Mesenchymal stem cell (in vitro differentiated cells and primary cell): ENCODE measurements around the gene WDR18.

Experiments used
- DNase-seq: peaks from one replicate; pipeline ENCODE4 v3.0.0-alpha.2; 2013
- H2AFZ ChIP-seq: one replicate; pipeline ENCODE4 v1.6.1; 2013; ENCODE audit warnings: low read depth, mild to moderate bottlenecking, control low read depth, inconsistent platforms, low read length, moderate library complexity
- H2AK5ac ChIP-seq: 2 replicates; pipeline ENCODE4 v1.6.1; 2013; ENCODE audit warnings: low read length, moderate library complexity, mild to moderate bottlenecking, inconsistent platforms; ENCODE audit not compliant: severe bottlenecking
- H2BK120ac ChIP-seq: one replicate; pipeline ENCODE4 v1.6.1; 2013; ENCODE audit warnings: low read depth, mild to moderate bottlenecking, inconsistent platforms, low read length, moderate library complexity
- H2BK12ac ChIP-seq, 2 experiments: one replicate each; pipeline ENCODE4 v1.6.1; 2013; ENCODE audit warnings: inconsistent platforms in 2 of 2, low read length in 2 of 2, mild to moderate bottlenecking in 2 of 2, moderate library complexity in 2 of 2, control low read depth in 1 of 2
- H2BK15ac ChIP-seq: one replicate; pipeline ENCODE4 v1.6.1; 2013; ENCODE audit warnings: mild to moderate bottlenecking, low read depth, inconsistent platforms; ENCODE audit not compliant: poor library complexity, severe bottlenecking
- H2BK5ac ChIP-seq: 2 replicates; pipeline ENCODE4 v1.6.1; 2013; ENCODE audit warnings: low read depth, mild to moderate bottlenecking, low read length, control low read depth, inconsistent platforms; ENCODE audit not compliant: poor library complexity, severe bottlenecking
- H3K14ac ChIP-seq, 2 experiments: one replicate each; pipeline ENCODE4 v1.6.1; 2013; ENCODE audit warnings: inconsistent platforms in 2 of 2, low read length in 2 of 2, control low read depth in 1 of 2, mild to moderate bottlenecking in 1 of 2, moderate library complexity in 1 of 2
- H3K18ac ChIP-seq, 2 experiments: one replicate each; pipeline ENCODE4 v1.6.1; 2013; ENCODE audit warnings: inconsistent platforms in 2 of 2, low read length in 2 of 2, control low read depth in 1 of 2, low read depth in 1 of 2, mild to moderate bottlenecking in 1 of 2
- H3K23ac ChIP-seq, 2 experiments: one replicate each; pipeline ENCODE4 v1.6.1; 2013; ENCODE audit warnings: inconsistent platforms in 2 of 2, low read length in 2 of 2, mild to moderate bottlenecking in 2 of 2, moderate library complexity in 2 of 2, control low read depth in 1 of 2
- H3K27ac ChIP-seq: 2 replicates; pipeline ENCODE4 v1.5.1; 2013; ENCODE audit warnings: mild to moderate bottlenecking, moderate library complexity, low read length, control low read depth, inconsistent platforms; ENCODE audit not compliant: poor library complexity, severe bottlenecking
- H3K27me3 ChIP-seq, 2 experiments: 2 replicates each; pipeline versions ENCODE4 v1.6.1 to v1.7.0; 2013; ENCODE audit warnings: low read length in 2 of 2, mild to moderate bottlenecking in 2 of 2, moderate library complexity in 2 of 2, control low read depth in 1 of 2, inconsistent platforms in 1 of 2; ENCODE audit not compliant: control insufficient read depth in 1 of 2, insufficient read depth in 1 of 2
- H3K36me3 ChIP-seq, 2 experiments: 2 replicates each; pipeline versions ENCODE4 v1.6.1 to v1.7.0; 2013; ENCODE audit warnings: low read length in 2 of 2, control low read depth in 1 of 2, inconsistent platforms in 1 of 2, low read depth in 1 of 2, mild to moderate bottlenecking in 1 of 2; ENCODE audit not compliant: insufficient read depth in 2 of 2, control insufficient read depth in 1 of 2
- H3K4ac ChIP-seq, 2 experiments: one replicate each; pipeline ENCODE4 v1.6.1; 2013; ENCODE audit warnings: inconsistent platforms in 2 of 2, low read length in 2 of 2, mild to moderate bottlenecking in 2 of 2, moderate library complexity in 2 of 2, control low read depth in 1 of 2, low read depth in 1 of 2
- H3K4me1 ChIP-seq: 2 replicates; pipeline ENCODE4 v1.6.1; 2013; ENCODE audit warnings: low read depth, low read length, control low read depth; ENCODE audit not compliant: control insufficient read depth, insufficient read depth
- H3K4me2 ChIP-seq: 2 replicates; pipeline ENCODE4 v1.6.1; 2013; ENCODE audit warnings: low read length, mild to moderate bottlenecking, inconsistent platforms; ENCODE audit not compliant: poor library complexity, severe bottlenecking
- H3K4me3 ChIP-seq, 2 experiments: 2 replicates each; pipeline versions ENCODE4 v1.5.1 to v1.7.0; 2013; ENCODE audit warnings: low read length in 2 of 2, mild to moderate bottlenecking in 2 of 2, control low read depth in 1 of 2, low read depth in 1 of 2; ENCODE audit not compliant: insufficient read depth in 1 of 2
- H3K79me1 ChIP-seq: replicated peaks from 2 replicates; pipeline ENCODE4 v1.6.1; 2013; ENCODE audit warnings: mild to moderate bottlenecking, control low read depth, low read length, inconsistent platforms; ENCODE audit not compliant: poor library complexity, severe bottlenecking
- H3K9ac ChIP-seq: 2 replicates; pipeline ENCODE4 v1.7.0; 2013; ENCODE audit warnings: mild to moderate bottlenecking, low read length, moderate library complexity
- H3K9me3 ChIP-seq: 2 replicates; pipeline ENCODE4 v1.7.0; 2013; ENCODE audit warnings: mild to moderate bottlenecking, low read length; ENCODE audit not compliant: control insufficient read depth
- H4K8ac ChIP-seq: one replicate; pipeline ENCODE4 v1.6.1; 2013; ENCODE audit warnings: inconsistent platforms, mild to moderate bottlenecking, low read length, moderate library complexity
- H4K91ac ChIP-seq: one replicate; pipeline ENCODE4 v1.6.1; 2013; ENCODE audit warnings: mild to moderate bottlenecking, low read length, inconsistent platforms
- WGBS: methylation state at CpG from one replicate; pipeline ENCODE4 v1.1.7; 2013; ENCODE audit warnings: mixed read lengths; 5-methylcytosine and 5-hydroxymethylcytosine counted together

Gene WDR18

GRCh38 chr19:982567-983170 lies 1.5 kb upstream of the WDR18 start:
- peaks cover 8% of the 10 kb centered on the region for H3K79me1 ChIP-seq
- DNase-seq = peak; percentile 59
- 4% methylated on average over 45 of the region's 46 CpGs for WGBS

GRCh38 chr19:986083-986482 lies 1.9 kb downstream of the WDR18 start:
- Histone ChIP-seq H4K91ac (no peak overlapping the region), H3K79me1 (peaks cover 10% of the 10 kb centered on the region), H3K27ac (no peak overlapping the region), H2AFZ (no peak overlapping the region), H3K4me2 (no peak overlapping the region), H2BK5ac (no peak overlapping the region), H3K23ac (no peak overlapping the region), H3K4me1 (peaks cover 45% of the 10 kb centered on the region), H3K27me3 (no peaks in the 10 kb centered on the region), H3K4ac (no peak overlapping the region), H3K14ac (no peak overlapping the region), H3K4me3 (no peak overlapping the region), H2AK5ac (no peak overlapping the region), H3K9ac (no peak overlapping the region), H2BK120ac (no peak overlapping the region), H2BK12ac (no peak overlapping the region), H3K9me3 (no peaks in the 10 kb centered on the region), H3K18ac (no peak overlapping the region), H3K36me3 (peaks cover 29 to 55% of the 10 kb centered on the region in 2 experiments), H4K8ac (no peak overlapping the region), H2BK15ac (no peak overlapping the region)
- 93% methylated on average over 14 of the region's 14 CpGs for WGBS
- no peak for DNase-seq

More at GRCh38 chr19:982567-983170, 1.5 kb upstream of the WDR18 start:
- Histone ChIP-seq H3K4me2 (peak overlapping the region; percentile 85), H2BK12ac (peak overlapping the region in 1 of 2 experiments; percentile 56), H4K8ac (peak overlapping the region; percentile 86), H3K4me1 (peaks cover 34% of the 10 kb centered on the region), H2BK5ac (no peak overlapping the region), H3K27me3 (no peaks in the 10 kb centered on the region), H2AFZ (peak overlapping the region; percentile 73), H2BK15ac (peak overlapping the region; percentile 44), H3K4ac (peak overlapping the region; percentile 27 to 79), H4K91ac (peak overlapping the region; percentile 44), H3K23ac (no peak overlapping the region), H2BK120ac (peak overlapping the region; percentile 42), H3K4me3 (peak overlapping the region; percentile 45 to 65), H3K18ac (peak overlapping the region in 1 of 2 experiments; percentile 80), H3K9me3 (no peaks in the 10 kb centered on the region), H2AK5ac (no peak overlapping the region), H3K9ac (peak overlapping the region; percentile 96), H3K14ac (no peak overlapping the region), H3K27ac (no peak overlapping the region), H3K36me3 (peaks cover 13 to 25% of the 10 kb centered on the region in 2 experiments)

- H3K18ac ChIP-seq = no peak overlapping the region
- H3K27me3 ChIP-seq = no peaks in the 10 kb centered on the region
- no peak overlapping the region for H4K8ac ChIP-seq
- 76% methylated on average over 14 of the region's 14 CpGs for WGBS
- H3K4me3 ChIP-seq = no peak overlapping the region
- no peak overlapping the region for H2BK12ac ChIP-seq
- peak overlapping the region; percentile 4 for H3K27ac ChIP-seq
- no peak for DNase-seq
- H3K14ac ChIP-seq = no peak overlapping the region
- no peak overlapping the region for H3K23ac ChIP-seq
- H2BK5ac ChIP-seq = no peak overlapping the region
- no peak overlapping the region for H3K4me2 ChIP-seq
- H2BK15ac ChIP-seq = no peak overlapping the region
- H3K9me3 ChIP-seq = no peaks in the 10 kb centered on the region
- H2AK5ac ChIP-seq = no peak overlapping the region
- H3K4ac ChIP-seq = no peak overlapping the region
- peaks cover 48% of the 10 kb centered on the region for H3K4me1 ChIP-seq
- H4K91ac ChIP-seq = no peak overlapping the region
- H2AFZ ChIP-seq = no peak overlapping the region
- H3K36me3 ChIP-seq = peaks cover 30 to 71% of the 10 kb centered on the region in 2 experiments
- H3K9ac ChIP-seq = no peak overlapping the region
- no peak overlapping the region for H2BK120ac ChIP-seq
- peaks cover 10% of the 10 kb centered on the region for H3K79me1 ChIP-seq
Measured at GRCh38 chr19:988081-988480, 3.9 kb downstream of the WDR18 start.

- Histone ChIP-seq H3K27me3 (no peaks in the 10 kb centered on the region), H3K27ac (no peak overlapping the region), H2AFZ (no peak overlapping the region), H3K14ac (no peak overlapping the region), H2BK120ac (no peak overlapping the region), H2BK12ac (no peak overlapping the region), H3K4me2 (no peak overlapping the region), H2BK15ac (no peak overlapping the region), H2BK5ac (no peak overlapping the region), H4K8ac (no peak overlapping the region), H3K79me1 (peaks cover 10% of the 10 kb centered on the region), H4K91ac (no peak overlapping the region), H3K36me3 (peaks cover 30 to 75% of the 10 kb centered on the region in 2 experiments), H3K4me1 (peaks cover 52% of the 10 kb centered on the region), H2AK5ac (no peak overlapping the region), H3K23ac (no peak overlapping the region), H3K4ac (no peak overlapping the region), H3K18ac (no peak overlapping the region), H3K4me3 (no peak overlapping the region), H3K9me3 (no peaks in the 10 kb centered on the region), H3K9ac (no peak overlapping the region)
- no peak for DNase-seq
- 88% methylated on average over 15 of the region's 15 CpGs for WGBS
Measured at GRCh38 chr19:988510-988909, 4.4 kb downstream of the WDR18 start.
